H1 (cell line): ENCODE measurements around the gene NR2C2. TPM values are rescaled to one million over a fixed set of nuclear protein-coding genes. Genes with fewer than 3 reads are reported as not detected.

Experiments
- CTCF ChIA-PET: fragments of 300-600 bp; sonication (Branson Sonifier 250); formaldehyde crosslinking; loops from one replicate; lab custom pipeline; 2021; ENCODE audit not compliant: partially characterized antibody; lab: Charles Lee
- POLR2A ChIA-PET: fragments of 300-600 bp; sonication (Branson Sonifier 250); formaldehyde crosslinking; loops from one replicate; lab custom pipeline; 2021; ENCODE audit warnings: inconsistent platforms; ENCODE audit not compliant: partially characterized antibody; lab: Charles Lee
- DNase-seq, 2 experiments: peaks; one replicate each; pipeline versions ENCODE4 v3.0.0 to v3.0.0-alpha.2; 2010 to 2022; ENCODE audit warnings: low spot score in 2 of 2, low read depth in 1 of 2, mixed read lengths in 1 of 2
- FAIRE-seq: peaks from 2 replicates; lab custom pipeline; 2011; peaks lifted over from hg19 to GRCh38; lab: Jason Lieb, UNC
- H2AFZ ChIP-seq: 2 replicates; pipeline ENCODE4 v1.8.1; 2012; ENCODE audit warnings: low read length, inconsistent platforms
- H2AK5ac ChIP-seq: 2 replicates; pipeline ENCODE4 v1.6.1; 2013; ENCODE audit warnings: low read depth, low read length
- H2BK120ac ChIP-seq: replicated peaks from 2 replicates; pipeline ENCODE3; 2013; ENCODE audit warnings: low read depth, low read length, inconsistent platforms
- H2BK12ac ChIP-seq: 2 replicates; pipeline ENCODE4 v1.6.1; 2013; ENCODE audit warnings: low read depth, low read length
- H2BK15ac ChIP-seq: 2 replicates; pipeline ENCODE4 v1.6.1; 2013; ENCODE audit warnings: low read length
- H2BK20ac ChIP-seq: 2 replicates; pipeline ENCODE4 v1.6.1; 2013; ENCODE audit warnings: low read length
- H2BK5ac ChIP-seq: 2 replicates; pipeline ENCODE4 v1.6.1; 2013; ENCODE audit warnings: low read depth, low read length
- H3K14ac ChIP-seq: 2 replicates; pipeline ENCODE4 v1.6.1; 2013; ENCODE audit warnings: inconsistent platforms; ENCODE audit not compliant: insufficient read length
- H3K18ac ChIP-seq: 2 replicates; pipeline ENCODE4 v1.6.1; 2013; ENCODE audit warnings: low read length; ENCODE audit errors: extremely low read depth
- H3K23ac ChIP-seq: 2 replicates; pipeline ENCODE4 v1.6.1; 2013; ENCODE audit warnings: inconsistent platforms; ENCODE audit not compliant: insufficient read length
- H3K23me2 ChIP-seq: 2 replicates; pipeline ENCODE4 v1.6.1; 2013; ENCODE audit warnings: low read depth, low read length
- H3K27ac ChIP-seq: 2 replicates; pipeline ENCODE4 v1.6.1; 2011; ENCODE audit warnings: low read depth, low read length, inconsistent platforms
- H3K27me3 ChIP-seq, 4 experiments: replicated peaks in 1 of 4; 1 replicate in 1 of 4; 2 replicates in 3 of 4; pipeline versions ENCODE4 v1.6.1 to v1.8.1; 2011 to 2013; ENCODE audit warnings: low read length in 3 of 4, mild to moderate bottlenecking in 3 of 4, inconsistent platforms in 2 of 4, mixed read lengths in 2 of 4, moderate library complexity in 1 of 4; ENCODE audit not compliant: control insufficient read depth in 3 of 4, insufficient read depth in 3 of 4; ENCODE audit errors: extremely low read depth in 1 of 4
- H3K36me3 ChIP-seq, 4 experiments: 2 replicates each; pipeline versions ENCODE4 v1.6.1 to v1.8.1; 2011 to 2013; ENCODE audit warnings: mild to moderate bottlenecking in 4 of 4, low read length in 3 of 4, moderate library complexity in 2 of 4, control low read depth in 1 of 4, inconsistent platforms in 1 of 4; ENCODE audit not compliant: insufficient read depth in 4 of 4, control insufficient read depth in 2 of 4
- H3K4ac ChIP-seq: replicated peaks from 2 replicates; pipeline ENCODE3; 2013; ENCODE audit warnings: low read length, low read depth, mixed read lengths, inconsistent platforms; ENCODE audit not compliant: insufficient read length
- H3K4me1 ChIP-seq, 4 experiments: replicated peaks in 1 of 4; 1 replicate in 1 of 4; 2 replicates in 3 of 4; pipeline versions ENCODE4 v1.6.1 to v1.8.1; 2011 to 2013; ENCODE audit warnings: low read length in 3 of 4, inconsistent platforms in 2 of 4, mixed read lengths in 1 of 4; ENCODE audit not compliant: insufficient read depth in 4 of 4, control insufficient read depth in 3 of 4
- H3K4me2 ChIP-seq, 2 experiments: 2 replicates each; pipeline versions ENCODE4 v1.6.1 to v1.8.1; 2011 to 2013; ENCODE audit warnings: low read depth in 2 of 2, low read length in 2 of 2, control low read depth in 1 of 2, inconsistent platforms in 1 of 2, mild to moderate bottlenecking in 1 of 2; ENCODE audit not compliant: insufficient read depth in 1 of 2
- H3K4me3 ChIP-seq, 4 experiments: fragments of 200-600, 300-600 bp in 1 of 4; sonication (generic), shearing (Covaris generic), sonication (Bioruptor Twin) in 1 of 4; 2 replicates each; pipeline versions ENCODE4 v1.5.1 to v1.8.1; 2011 to 2016; ENCODE audit warnings: low read length in 4 of 4, low read depth in 3 of 4, control low read depth in 2 of 4, inconsistent platforms in 2 of 4, mild to moderate bottlenecking in 2 of 4, mixed read lengths in 1 of 4, moderate library complexity in 1 of 4; ENCODE audit not compliant: insufficient read depth in 2 of 4; ENCODE audit errors: extremely low read depth in 1 of 4
- H3K56ac ChIP-seq: replicated peaks from 2 replicates; pipeline ENCODE3; 2013; ENCODE audit warnings: low read depth, mild to moderate bottlenecking, mixed read lengths, low read length, inconsistent platforms; ENCODE audit not compliant: insufficient read length
- H3K79me1 ChIP-seq: 2 replicates; pipeline ENCODE4 v1.6.1; 2013; ENCODE audit warnings: low read depth, low read length, control low read depth
- H3K79me2 ChIP-seq, 2 experiments: 2 replicates each; pipeline versions ENCODE4 v1.6.1 to v1.8.1; 2012 to 2013; ENCODE audit warnings: low read length in 2 of 2, mild to moderate bottlenecking in 2 of 2, inconsistent platforms in 1 of 2; ENCODE audit not compliant: insufficient read depth in 2 of 2, control insufficient read depth in 1 of 2
- H3K9ac ChIP-seq, 4 experiments: replicated peaks in 1 of 4; 1 replicate in 1 of 4; 2 replicates in 3 of 4; pipeline versions ENCODE4 v1.6.1 to v1.8.1; 2011 to 2013; ENCODE audit warnings: low read depth in 3 of 4, low read length in 3 of 4, control low read depth in 2 of 4, mild to moderate bottlenecking in 2 of 4, moderate library complexity in 2 of 4, inconsistent platforms in 1 of 4; ENCODE audit errors: extremely low read depth in 1 of 4
- H3K9me3 ChIP-seq, 2 experiments: 2 replicates each; pipeline versions ENCODE4 v1.6.1 to v1.8.1; 2012 to 2013; ENCODE audit warnings: mild to moderate bottlenecking in 2 of 2, moderate library complexity in 2 of 2, control low read depth in 1 of 2, inconsistent platforms in 1 of 2, low read depth in 1 of 2, low read length in 1 of 2, mixed read lengths in 1 of 2; ENCODE audit not compliant: insufficient read depth in 2 of 2
- H4K20me1 ChIP-seq, 2 experiments: replicated peaks in 1 of 2; 2 replicates each; pipeline versions ENCODE3 to v1.8.1; 2011 to 2013; ENCODE audit warnings: inconsistent platforms in 2 of 2, low read length in 2 of 2, mild to moderate bottlenecking in 1 of 2; ENCODE audit not compliant: insufficient read depth in 2 of 2, control insufficient read depth in 1 of 2
- H4K5ac ChIP-seq: 2 replicates; pipeline ENCODE4 v1.6.1; 2013; ENCODE audit warnings: low read length, low read depth, mixed read lengths, inconsistent platforms; ENCODE audit not compliant: insufficient read length
- H4K8ac ChIP-seq: 2 replicates; pipeline ENCODE4 v1.8.0; 2013; ENCODE audit warnings: mild to moderate bottlenecking, moderate library complexity, low read length, inconsistent platforms; ENCODE audit not compliant: insufficient read depth; ENCODE audit errors: extremely low read depth
- H4K91ac ChIP-seq: replicated peaks from 2 replicates; pipeline ENCODE3; 2013; ENCODE audit warnings: low read length, mixed read lengths, inconsistent platforms; ENCODE audit not compliant: insufficient read length
- BACH1 ChIP-seq: IDR thresholded peaks from 2 replicates; pipeline ENCODE4 v1.6.1; 2012; ENCODE audit warnings: low read length, improper control_type of control experiment
- SIRT6 ChIP-seq: IDR thresholded peaks from one replicate; pipeline ENCODE4 v1.7.1; 2012; ENCODE audit warnings: low read length, inconsistent platforms
- SP4 ChIP-seq: IDR thresholded peaks from 2 replicates; pipeline ENCODE4 v1.6.1; 2012; ENCODE audit warnings: low read length, inconsistent platforms
- TEAD4 ChIP-seq: IDR thresholded peaks from 2 replicates; pipeline ENCODE4 v1.6.1; 2012; ENCODE audit warnings: low read depth, low read length, inconsistent platforms, mixed read lengths
- WGBS, 2 experiments: shearing (Covaris generic) in 1 of 2; methylation state at CpG; one replicate each; pipeline versions ENCODE4 v1.1.6 to v1.1.7; 2013 to 2015; ENCODE audit warnings: low lambda C conversion rate in 2 of 2, mixed read lengths in 2 of 2, inconsistent platforms in 1 of 2, low coverage in 1 of 2, missing lambda C conversion rate in 1 of 2; ENCODE audit not compliant: insufficient replicate concordance in 2 of 2, insufficient coverage in 1 of 2, insufficient read length in 1 of 2; ENCODE audit errors: extremely low coverage in 1 of 2, missing lambda C conversion rate in 1 of 2; 5-methylcytosine and 5-hydroxymethylcytosine counted together
- polyA plus RNA-seq, 7 experiments: library from polyadenylated mRNA; depleted of rRNA in 3 of 7; stranded (reverse) in 5 of 7; unstranded in 2 of 7; fragments of >200 nt in 5 of 7; fragments of 200-250 nt in 2 of 7; gene quantifications; 1 replicate in 5 of 7; 2 replicates in 1 of 7; 4 replicates in 1 of 7; pipeline versions ENCODE4 v1.2.1 to v1.2.3, GENCODE V29; 2011 to 2013; ENCODE audit warnings: missing spikeins in 2 of 7, mixed read lengths in 2 of 7
- total RNA-seq: library from RNA; stranded (reverse); fragmentation: NEBNext Ultra II Directional; extraction: Animal tissue kit (Norgen Biotek cat#: 25700); gene quantifications from 2 replicates; pipeline ENCODE4 v1.2.1, GENCODE V29; 2021
- TF ChIP-seq, protein P1 (sequence below): IDR thresholded peaks from 2 replicates; pipeline ENCODE4 v1.6.1; 2012; ENCODE audit warnings: low read length, inconsistent platforms

Gene NR2C2
- total and polyA plus RNA-seq, 2 of the 8 experiments (the other 6 are each of a cell fraction or from before 2014, with no cell fraction given): 16.6 to 44.4 TPM

GRCh38 chr3:15065550-15066007, 118.2 kb downstream of the NR2C2 start:
- H3K4me1 ChIP-seq: peaks cover 0 to 11% (median 6%) of the 10 kb centered on the region in 4 experiments; a peak in 5 of 7 replicates
- no peak overlapping the region for H2BK15ac ChIP-seq
- ChIA-PET CTCF (interaction anchor here (1.2 to 2.0 kb wide), 4 partner anchors 8 to 77 kb away, joined by 4 to 11 read pairs (median 5); no protein-coding TSS in a partner anchor), POLR2A (interaction anchor here (0.6 to 4.0 kb wide), 6 partner anchors 9 to 122 kb away, joined by 3 to 17 read pairs (median 4); no protein-coding TSS in a partner anchor)
- no peak overlapping the region for H4K91ac ChIP-seq
- H3K27me3 ChIP-seq: no peaks in the 10 kb centered on the region
- no peak overlapping the region for H4K5ac ChIP-seq
- no peak overlapping the region for H3K14ac ChIP-seq
- DNase-seq: no peak
- no peaks in the 10 kb centered on the region for H3K36me3 ChIP-seq
- no peak overlapping the region for H2BK5ac ChIP-seq
- peaks cover 9 to 26% of the 10 kb centered on the region in 2 experiments; a peak in 3 of 4 replicates for H3K79me2 ChIP-seq
- no peak overlapping the region for H3K18ac ChIP-seq
- no peak overlapping the region for H4K8ac ChIP-seq
- H2AFZ ChIP-seq: peak overlapping the region; percentile 99
- no peak overlapping the region for H2AK5ac ChIP-seq
- no peak overlapping the region for H3K4ac ChIP-seq
- no peak overlapping the region for H2BK120ac ChIP-seq
- H3K23me2 ChIP-seq: peaks cover 7% of the 10 kb centered on the region; the same call in 1 of the 2 replicates
- H3K23ac ChIP-seq: no peak overlapping the region
- peak overlapping the region in 2 of 4 experiments; percentile 94 to 95; a peak in 2 of 7 replicates for H3K9ac ChIP-seq
- FAIRE-seq: no peak
- H4K20me1 ChIP-seq: peaks cover 0 to 5% of the 10 kb centered on the region in 2 experiments
- TF ChIP-seq SIRT6: no peak
- TF ChIP-seq, protein P1, sequence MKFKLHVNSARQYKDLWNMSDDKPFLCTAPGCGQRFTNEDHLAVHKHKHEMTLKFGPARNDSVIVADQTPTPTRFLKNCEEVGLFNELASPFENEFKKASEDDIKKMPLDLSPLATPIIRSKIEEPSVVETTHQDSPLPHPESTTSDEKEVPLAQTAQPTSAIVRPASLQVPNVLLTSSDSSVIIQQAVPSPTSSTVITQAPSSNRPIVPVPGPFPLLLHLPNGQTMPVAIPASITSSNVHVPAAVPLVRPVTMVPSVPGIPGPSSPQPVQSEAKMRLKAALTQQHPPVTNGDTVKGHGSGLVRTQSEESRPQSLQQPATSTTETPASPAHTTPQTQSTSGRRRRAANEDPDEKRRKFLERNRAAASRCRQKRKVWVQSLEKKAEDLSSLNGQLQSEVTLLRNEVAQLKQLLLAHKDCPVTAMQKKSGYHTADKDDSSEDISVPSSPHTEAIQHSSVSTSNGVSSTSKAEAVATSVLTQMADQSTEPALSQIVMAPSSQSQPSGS: 0 out of 2 replicates have a peak, but pooled peaks have one; percentile 3
- TF ChIP-seq SP4: no peak
- TF ChIP-seq BACH1: no peak
- no peak for TF ChIP-seq TEAD4
- H2BK20ac ChIP-seq: no peak overlapping the region
- H3K9me3 ChIP-seq: no peaks in the 10 kb centered on the region; a peak in 1 of 4 replicates
- H2BK12ac ChIP-seq: no peak overlapping the region
- H3K27ac ChIP-seq: no peak overlapping the region
- peaks cover 10% of the 10 kb centered on the region for H3K79me1 ChIP-seq
- 76% methylated on average over 16 of the region's 16 CpGs; no CpG with 5 or more reads in 1 of the 2 experiments for WGBS, 2 experiments
- H3K4me2 ChIP-seq: peak overlapping the region; percentile 83 to 88; a peak in 3 of 4 replicates
- H3K4me3 ChIP-seq: peak overlapping the region; percentile 81 to 97 (median 89); a peak in 7 of 8 replicates
- no peak overlapping the region for H3K56ac ChIP-seq
